Hepatocyte (in vitro differentiated cells): Measurements from ENCODE around the gene USP48.

Experiments used
- CTCF ChIP-seq: fragments of 200-600 bp; sonication (generic); IDR thresholded peaks from 2 replicates; pipeline ENCODE4 v1.5.1; 2016; ENCODE audit warnings: antibody characterized with exemption, mild to moderate bottlenecking; ENCODE audit not compliant: poor library complexity
- EZH2phosphoT487 ChIP-seq: fragments of 200-600 bp; sonication (generic); IDR thresholded peaks from one replicate; pipeline ENCODE4 v1.6.1; 2018; ENCODE audit warnings: antibody characterized with exemption, mild to moderate bottlenecking, low read depth, moderate library complexity; ENCODE audit not compliant: unreplicated experiment, severe bottlenecking

GRCh38 chr1:21701401-21701800 lies 81.5 kb downstream of the USP48 start:
- TF ChIP-seq CTCF (no peak), EZH2phosphoT487 (no peak)
